Pancreas (tissue), 10 donors: ENCODE data around the gene BAG5. TPM values are rescaled to one million over a fixed set of nuclear protein-coding genes. Genes with fewer than 3 reads are reported as not detected.
"Not testable (repeated sequence)": the region's sequence is repeated elsewhere in the genome, so short reads cannot be mapped to it uniquely, and the experiment has no call there.

ENCODE experiments used
- ATAC-seq, 4 donors: fragments of 200-7000 bp; cut with Tn5 transposase; one replicate each; pipeline versions ENCODE4 v1.8.0 to v1.9.1; 2020; ENCODE audit warnings: mild to moderate bottlenecking in 4 of 4, moderate library complexity in 4 of 4
- DNase-seq, 6 donors: peaks; one replicate each; pipeline ENCODE4 v3.0.0-alpha.2; 2020
- FAIRE-seq: peaks from 2 replicates; lab custom pipeline; 2012; peaks lifted over from hg19 to GRCh38; lab: Jason Lieb, UNC
- H3K27ac ChIP-seq, 4 donors: fragments of 200-600 bp; sonication (generic); 1 replicate in 3 of 4; 2 replicates in 1 of 4; pipeline versions ENCODE4 v1.5.0 to v1.8.0; 2020
- H3K27me3 ChIP-seq, 4 donors: fragments of 200-600 bp; one replicate each; pipeline ENCODE4 v1.8.0; 2021
- H3K36me3 ChIP-seq, 3 donors: fragments of 200-600 bp; sonication (generic) in 1 of 3; one replicate each; pipeline versions ENCODE4 v1.5.0 to v1.8.0; 2020 to 2021
- H3K4me1 ChIP-seq, 3 donors: fragments of 200-600 bp; one replicate each; pipeline ENCODE4 v1.8.0; 2021
- H3K4me3 ChIP-seq, 4 donors: fragments of 200-600 bp; sonication (generic) in 2 of 4; one replicate each; pipeline versions ENCODE4 v1.5.0 to v1.8.0; 2020 to 2021
- H3K9me3 ChIP-seq, 4 donors: fragments of 200-600 bp; one replicate each; pipeline ENCODE4 v1.8.0; 2021
- CTCF ChIP-seq, 4 donors: fragments of 200-600 bp; sonication (generic) in 3 of 4; IDR thresholded peaks; one replicate each; pipeline versions ENCODE4 v1.5.0 to v1.8.0; 2021; ENCODE audit warnings: antibody characterized with exemption in 4 of 4
- WGBS, 2 donors: extraction: QIAGEN DNeasy Blood & Tissue Kit; methylation state at CpG; one replicate each; pipeline ENCODE4 v1.1.7; 2013; 5-methylcytosine and 5-hydroxymethylcytosine counted together
- intact Hi-C, 3 donors: fragments of 100-400 bp; cut with DNase I; formaldehyde crosslinking; loops; one replicate each; pipeline versions ENCODE4 v1.11.1 to v1.14.2; 2022
- polyA plus RNA-seq, 2 donors: library from polyadenylated mRNA; stranded (reverse); fragments of 200-250 nt; gene quantifications; one replicate each; pipeline ENCODE4 v1.2.3, GENCODE V29; 2013
- total RNA-seq, 6 donors: library from RNA; stranded (reverse); fragmentation: NEBNext Ultra II Directional in 4 of 6; extraction: Animal tissue kit (Norgen Biotek cat#: 25700) in 4 of 6; gene quantifications; one replicate each; pipeline versions ENCODE4 v1.2.1 to v1.2.4, GENCODE V29; 2021 to 2023
- donor health status: healthy with polysubstance abuse.
- donor health status: DM: no; HTN: no; CAD: no; lungs with moderate emphysema.
- donor health status: DM: no; HTN: no; CAD: no.
- donor health status: control.
- donor health status: control.
- donor health status: Bipolar disorder and iron deficiency.
- donor health status: DM: yes; HTN: yes; CAD: no.
- donor health status: DM: no; HTN: no; CAD: no.
- donor health status: DM: no; HTN: no; CAD: no.
- donor health status: DM: yes; HTN: yes; CAD: no.

Gene BAG5
- total RNA-seq (10 to 100 TPM in 3 of 6 donors, 1 to 10 TPM in 3; 6.4 to 13.4 (median 10.0) TPM), polyA plus RNA-seq (1 to 10 TPM; 3.6 to 8.5 TPM)

GRCh38 chr14:103562429-103563225, at the start of gene BAG5, which contains the start of gene COA8:
Gene BAG5 (minus strand): TSS chr14:103562657. CDS start chr14:103561164, 1,493 bp downstream.
Gene COA8 (plus strand): TSS chr14:103562960. CDS start chr14:103563002, 42 bp downstream.
- 0 to 1% methylated on average over 74 to 109 of the region's 109 CpGs for WGBS, 2 donors
- FAIRE-seq (no peak), ATAC-seq (peak; percentile 87 to 91 (median 88)), DNase-seq (peak; percentile 80 to 95 (median 85))
- H3K4me1 ChIP-seq = peaks cover 11 to 36% (median 12%) of the 10 kb centered on the region in 3 donors
- no peaks in the 10 kb centered on the region for H3K36me3 ChIP-seq
- intact Hi-C loops = loop anchor here in 1 of 3 donors (10.0 kb wide), 1 partner anchor 352 kb away; no protein-coding TSS in a partner anchor
- TF ChIP-seq CTCF (IDR thresholded peaks at IDR 0.05) = no peak
- H3K27me3 ChIP-seq = no peaks in the 10 kb centered on the region
- no peaks in the 10 kb centered on the region for H3K9me3 ChIP-seq
- peak within 1 kb of the TSS; percentile 81 to 94 (median 92) for H3K27ac ChIP-seq
- H3K4me3 ChIP-seq = peak within 1 kb of the TSS; percentile 73 to 100 (median 90)

GRCh38 chr14:103611215-103611614, 48.8 kb upstream of the BAG5 start:
- no peak for TF ChIP-seq CTCF (IDR thresholded peaks at IDR 0.05)
- H3K9me3 ChIP-seq = no peaks in the 10 kb centered on the region
- H3K4me3 ChIP-seq = no peak overlapping the region
- H3K27ac ChIP-seq = no peak overlapping the region
- 85 to 92% methylated on average over 2 of the region's 2 CpGs for WGBS, 2 donors
- intact Hi-C loops = no loop called here
- DNase-seq (no peak), FAIRE-seq (no peak), ATAC-seq (no peak)
- H3K36me3 ChIP-seq = no peaks in the 10 kb centered on the region
- no peaks in the 10 kb centered on the region for H3K4me1 ChIP-seq
- H3K27me3 ChIP-seq = no peaks in the 10 kb centered on the region

GRCh38 chr14:103609081-103609480, 46.6 kb upstream of the BAG5 start:
- H3K27ac ChIP-seq, H3K36me3 ChIP-seq, DNase-seq, intact Hi-C loops, H3K4me3 ChIP-seq, H3K4me1 ChIP-seq, FAIRE-seq, H3K27me3 ChIP-seq, H3K9me3 ChIP-seq, ATAC-seq: not testable (repeated sequence)
- WGBS, 2 donors = 87 to 94% methylated on average over 3 to 4 of the region's 4 CpGs

- no peak for DNase-seq
- no peaks in the 10 kb centered on the region for H3K9me3 ChIP-seq
- no peak for FAIRE-seq
- H3K4me1 ChIP-seq = no peaks in the 10 kb centered on the region
- WGBS, 2 donors = 40 to 41% methylated on average over 15 of the region's 15 CpGs
- H3K27ac ChIP-seq = no peak overlapping the region
- H3K27me3 ChIP-seq = no peaks in the 10 kb centered on the region
- no peak for TF ChIP-seq CTCF (IDR thresholded peaks at IDR 0.05)
- H3K36me3 ChIP-seq = no peaks in the 10 kb centered on the region
- intact Hi-C loops = no loop called here
- no peak overlapping the region for H3K4me3 ChIP-seq
- no peak for ATAC-seq
Measured at GRCh38 chr14:103607822-103608221, 45.4 kb upstream of the BAG5 start.

GRCh38 chr14:103606963-103607668, 44.7 kb upstream of the BAG5 start:
- 8 to 17% methylated on average over 25 of the region's 25 CpGs for WGBS, 2 donors
- DNase-seq (peak in 3 of 6 donors; percentile 18 to 60 (median 25)), FAIRE-seq (no peak), ATAC-seq (peak; percentile 38 to 89 (median 84))
- no peak overlapping the region for H3K4me3 ChIP-seq
- no peaks in the 10 kb centered on the region for H3K9me3 ChIP-seq
- no peak overlapping the region for H3K27ac ChIP-seq
- intact Hi-C loops = no loop called here
- no peak for TF ChIP-seq CTCF (IDR thresholded peaks at IDR 0.05)
- H3K36me3 ChIP-seq = no peaks in the 10 kb centered on the region
- H3K27me3 ChIP-seq = no peaks in the 10 kb centered on the region
- no peaks in the 10 kb centered on the region for H3K4me1 ChIP-seq
